Parathyroid adenoma (tissue), 2 donors: Measurements from ENCODE around the gene MMS19.
A peak's percentile ranks its signal among the peaks of the same experiment; 100 is the strongest.

ENCODE experiments used
- H2AFZ ChIP-seq: fragments of 300-600 bp; sonication (generic); one replicate; pipeline ENCODE4 v1.7.0; 2017; ENCODE audit warnings: antibody characterized with exemption, mild to moderate bottlenecking
- H3K27ac ChIP-seq: fragments of 300-600 bp; sonication (generic); one replicate; pipeline ENCODE4 v1.7.0; 2017
- H3K27me3 ChIP-seq: fragments of 300-600 bp; sonication (generic); one replicate; pipeline ENCODE4 v1.7.0; 2017; ENCODE audit warnings: low read length; ENCODE audit not compliant: control insufficient read depth, insufficient read depth
- H3K36me3 ChIP-seq: fragments of 300-600 bp; sonication (generic); one replicate; pipeline ENCODE4 v1.7.0; 2017; ENCODE audit warnings: low read length; ENCODE audit not compliant: control insufficient read depth, insufficient read depth
- H3K4me1 ChIP-seq: fragments of 300-600 bp; sonication (generic); one replicate; pipeline ENCODE4 v1.7.0; 2017; ENCODE audit warnings: control low read depth
- H3K4me2 ChIP-seq: fragments of 300-600 bp; sonication (generic); one replicate; pipeline ENCODE4 v1.7.0; 2017; ENCODE audit warnings: low read length
- H3K4me3 ChIP-seq: fragments of 300-600 bp; sonication (generic); one replicate; pipeline ENCODE4 v1.7.0; 2017; ENCODE audit warnings: low read depth, low read length
- H3K79me2 ChIP-seq: fragments of 300-600 bp; sonication (generic); one replicate; pipeline ENCODE4 v1.7.0; 2017; ENCODE audit warnings: control low read depth
- H3K9ac ChIP-seq: fragments of 300-600 bp; sonication (generic); one replicate; pipeline ENCODE4 v1.7.0; 2017; ENCODE audit warnings: mild to moderate bottlenecking
- H3K9me3 ChIP-seq: fragments of 300-600 bp; sonication (generic); one replicate; pipeline ENCODE4 v1.7.0; 2017; ENCODE audit warnings: low read length; ENCODE audit not compliant: control insufficient read depth
- CTCF ChIP-seq: fragments of 300-600 bp; sonication (generic); IDR thresholded peaks from one replicate; pipeline ENCODE4 v1.7.0; 2017; ENCODE audit warnings: antibody characterized with exemption, mild to moderate bottlenecking
- donor health status: primary hyperparathyroidism.

Gene MMS19

GRCh38 chr10:97454330-97455036, 43.7 kb downstream of the MMS19 start:
- Histone ChIP-seq H3K4me2 (no peak overlapping the region), H3K4me3 (no peak overlapping the region), H2AFZ (no peak overlapping the region), H3K36me3 (no peaks in the 10 kb centered on the region), H3K79me2 (peaks cover 22% of the 10 kb centered on the region), H3K4me1 (peaks cover 2% of the 10 kb centered on the region), H3K27me3 (no peaks in the 10 kb centered on the region), H3K9ac (no peak overlapping the region), H3K27ac (no peak overlapping the region), H3K9me3 (no peaks in the 10 kb centered on the region)
- TF ChIP-seq CTCF: no peak

GRCh38 chr10:97452352-97452751, 45.9 kb downstream of the MMS19 start:
- H3K4me2 ChIP-seq: no peak overlapping the region
- no peaks in the 10 kb centered on the region for H3K36me3 ChIP-seq
- H3K27ac ChIP-seq: peak overlapping the region; percentile 5
- TF ChIP-seq CTCF: no peak
- H2AFZ ChIP-seq: no peak overlapping the region
- H3K4me3 ChIP-seq: no peak overlapping the region
- H3K9ac ChIP-seq: no peak overlapping the region
- H3K27me3 ChIP-seq: no peaks in the 10 kb centered on the region
- peaks cover 7% of the 10 kb centered on the region for H3K4me1 ChIP-seq
- no peaks in the 10 kb centered on the region for H3K9me3 ChIP-seq
- H3K79me2 ChIP-seq: peaks cover 31% of the 10 kb centered on the region

GRCh38 chr10:97451605-97452004, 46.6 kb downstream of the MMS19 start:
- TF ChIP-seq CTCF: no peak
- Histone ChIP-seq H3K36me3 (no peaks in the 10 kb centered on the region), H3K4me1 (peaks cover 7% of the 10 kb centered on the region), H2AFZ (no peak overlapping the region), H3K27me3 (no peaks in the 10 kb centered on the region), H3K79me2 (peaks cover 37% of the 10 kb centered on the region), H3K4me3 (no peak overlapping the region), H3K9me3 (no peaks in the 10 kb centered on the region), H3K4me2 (no peak overlapping the region), H3K27ac (no peak overlapping the region), H3K9ac (no peak overlapping the region)

- no peaks in the 10 kb centered on the region for H3K27me3 ChIP-seq
- no peak for TF ChIP-seq CTCF
- H3K9ac ChIP-seq: no peak overlapping the region
- no peak overlapping the region for H3K4me3 ChIP-seq
- no peak overlapping the region for H3K27ac ChIP-seq
- no peak overlapping the region for H2AFZ ChIP-seq
- H3K9me3 ChIP-seq: no peaks in the 10 kb centered on the region
- H3K4me2 ChIP-seq: no peak overlapping the region
- H3K79me2 ChIP-seq: peaks cover 42% of the 10 kb centered on the region
- peaks cover 7% of the 10 kb centered on the region for H3K4me1 ChIP-seq
- H3K36me3 ChIP-seq: no peaks in the 10 kb centered on the region
These were observed 47.4 kb downstream of the MMS19 start for GRCh38 chr10:97450828-97451227.
